Stomach (tissue), 4 donors: ENCODE results near the gene OTUD3.

Source experiments
- POLR2A ChIP-seq, 4 donors: fragments of 450-650 bp; IDR thresholded peaks; one replicate each; pipeline ENCODE4 v1.6.1; 2016; ENCODE audit warnings: antibody characterized with exemption in 4 of 4, control low read depth in 2 of 4, mild to moderate bottlenecking in 1 of 4, moderate library complexity in 1 of 4
- POLR2AphosphoS5 ChIP-seq, 3 donors: sonication (generic); formaldehyde crosslinking; IDR thresholded peaks; one replicate each; pipeline ENCODE4 v1.6.1; 2016; ENCODE audit warnings: antibody characterized with exemption in 3 of 3
- TF ChIP-seq, protein P1 (sequence below), 7 experiments: fragments of 450-650 bp in 4 of 7; fragments of 200-600 bp in 3 of 7; sonication (generic) in 3 of 7; IDR thresholded peaks; one replicate each; pipeline ENCODE4 v1.5.1; 2016 to 2019; ENCODE audit warnings: antibody characterized with exemption in 7 of 7, control low read depth in 2 of 7, mild to moderate bottlenecking in 1 of 7

DNA sequence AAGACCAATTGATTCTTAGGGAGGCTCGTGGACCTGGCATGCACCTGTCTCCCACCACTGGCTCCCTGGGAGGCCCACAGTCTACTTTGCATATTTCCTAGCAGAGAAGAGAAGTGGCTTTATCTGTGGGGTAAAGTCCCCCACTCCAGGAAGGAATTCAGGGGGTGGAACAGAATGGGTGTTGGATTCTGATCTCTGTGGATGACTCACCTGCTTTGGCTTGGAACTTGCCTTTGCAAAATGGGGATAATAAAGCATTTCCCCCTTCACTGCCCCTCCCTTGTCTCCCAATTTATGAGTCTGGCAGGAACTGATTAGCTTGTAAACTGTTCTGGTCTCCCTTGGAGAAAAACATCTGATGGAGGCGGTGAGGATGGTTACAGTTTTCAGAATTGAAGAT, 21.2 kb upstream of the OTUD3 start:
- TF ChIP-seq POLR2A (IDR thresholded peaks at IDR 0.05) (no peak), POLR2AphosphoS5 (IDR thresholded peaks at IDR 0.05) (no peak)
- TF ChIP-seq, protein P1, sequence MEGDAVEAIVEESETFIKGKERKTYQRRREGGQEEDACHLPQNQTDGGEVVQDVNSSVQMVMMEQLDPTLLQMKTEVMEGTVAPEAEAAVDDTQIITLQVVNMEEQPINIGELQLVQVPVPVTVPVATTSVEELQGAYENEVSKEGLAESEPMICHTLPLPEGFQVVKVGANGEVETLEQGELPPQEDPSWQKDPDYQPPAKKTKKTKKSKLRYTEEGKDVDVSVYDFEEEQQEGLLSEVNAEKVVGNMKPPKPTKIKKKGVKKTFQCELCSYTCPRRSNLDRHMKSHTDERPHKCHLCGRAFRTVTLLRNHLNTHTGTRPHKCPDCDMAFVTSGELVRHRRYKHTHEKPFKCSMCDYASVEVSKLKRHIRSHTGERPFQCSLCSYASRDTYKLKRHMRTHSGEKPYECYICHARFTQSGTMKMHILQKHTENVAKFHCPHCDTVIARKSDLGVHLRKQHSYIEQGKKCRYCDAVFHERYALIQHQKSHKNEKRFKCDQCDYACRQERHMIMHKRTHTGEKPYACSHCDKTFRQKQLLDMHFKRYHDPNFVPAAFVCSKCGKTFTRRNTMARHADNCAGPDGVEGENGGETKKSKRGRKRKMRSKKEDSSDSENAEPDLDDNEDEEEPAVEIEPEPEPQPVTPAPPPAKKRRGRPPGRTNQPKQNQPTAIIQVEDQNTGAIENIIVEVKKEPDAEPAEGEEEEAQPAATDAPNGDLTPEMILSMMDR (IDR thresholded peaks at IDR 0.05), result no peak
